ENCODE measurements around the gene KCNIP4.

Gene KCNIP4

DNA sequence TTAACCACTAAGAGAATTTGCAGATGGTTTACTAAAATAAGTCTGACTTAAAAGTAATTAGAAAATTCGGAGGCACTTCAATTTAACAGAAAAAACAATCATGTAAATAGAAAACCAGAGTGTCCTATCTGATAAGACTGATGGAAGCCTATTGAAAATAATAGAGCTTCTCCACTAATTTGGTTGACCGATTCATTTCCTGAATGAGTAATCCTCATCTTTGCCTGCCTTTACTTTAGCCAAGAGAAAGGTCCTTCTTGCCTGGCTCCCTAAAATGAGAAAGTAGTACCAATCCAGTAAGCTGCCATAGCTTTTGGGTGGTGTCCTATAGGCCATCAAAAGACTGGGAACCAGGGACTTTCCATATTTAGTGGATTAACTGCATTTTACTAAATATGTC is 48.4 kb downstream of the KCNIP4 start:
- no peak for FAIRE-seq

GRCh38 chr4:21898101-21898500 is 50.5 kb downstream of the KCNIP4 start:
- no peak for FAIRE-seq

- no peak for FAIRE-seq
Measured at GRCh38 chr4:21896767-21897166, 51.8 kb downstream of the KCNIP4 start.

DNA sequence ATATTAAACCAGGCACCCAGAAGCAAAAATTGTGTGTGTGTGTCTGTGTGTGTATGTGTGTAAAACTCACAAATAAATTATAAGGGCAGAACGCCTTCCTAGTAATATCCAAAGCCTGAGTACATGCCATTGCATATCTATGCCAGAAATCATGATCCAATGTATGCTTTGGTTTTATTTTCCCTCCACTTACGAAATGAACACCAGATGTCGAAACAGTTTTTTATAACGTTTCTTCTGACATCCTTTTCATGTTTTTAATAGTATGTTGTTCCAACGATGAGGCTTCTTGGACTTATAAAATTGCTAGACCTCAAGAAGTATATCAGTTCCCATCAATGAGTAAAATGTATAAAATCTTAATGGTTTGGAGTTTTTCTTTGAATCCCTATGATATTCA is 55.4 kb downstream of the KCNIP4 start:
- FAIRE-seq, result no peak

GRCh38 chr4:21890231-21890630 is 58.3 kb downstream of the KCNIP4 start:
- no peak for FAIRE-seq

DNA sequence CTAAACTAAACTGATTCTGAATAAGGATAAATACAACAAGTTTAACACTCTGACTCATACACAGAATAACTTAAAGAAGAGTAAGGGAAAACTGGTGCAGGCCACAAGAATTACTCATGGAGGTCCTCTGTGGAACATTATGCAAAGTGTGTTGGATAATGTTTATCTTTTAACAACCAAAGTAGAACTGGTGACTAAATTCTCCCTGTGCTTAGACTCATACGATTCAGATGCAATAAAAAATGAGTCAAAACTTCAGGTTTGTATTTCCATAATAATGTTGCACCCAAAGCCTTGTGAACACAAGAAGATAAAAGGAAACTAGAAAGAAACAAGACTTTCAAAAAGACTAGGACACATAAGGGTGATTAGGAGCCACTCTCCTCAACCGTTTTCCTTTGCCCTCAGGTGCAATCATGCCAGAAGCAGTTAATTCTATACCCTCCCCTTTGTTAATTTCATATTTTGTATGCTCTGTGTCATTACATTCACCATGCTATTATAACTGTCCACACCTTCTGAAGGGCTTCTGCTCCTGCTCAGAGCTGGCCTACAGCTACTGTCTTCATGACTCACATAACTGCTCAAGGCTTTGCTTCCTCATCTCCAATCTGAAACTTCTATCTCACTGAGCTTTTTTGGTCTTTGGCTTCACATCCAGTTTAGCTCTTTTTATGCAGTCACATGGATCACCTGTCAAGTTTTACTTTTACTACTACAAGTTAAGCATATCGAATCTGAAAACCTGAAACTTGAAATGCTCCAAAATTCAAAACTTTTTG is 60.2 kb downstream of the KCNIP4 start:
- no peak for FAIRE-seq

DNA sequence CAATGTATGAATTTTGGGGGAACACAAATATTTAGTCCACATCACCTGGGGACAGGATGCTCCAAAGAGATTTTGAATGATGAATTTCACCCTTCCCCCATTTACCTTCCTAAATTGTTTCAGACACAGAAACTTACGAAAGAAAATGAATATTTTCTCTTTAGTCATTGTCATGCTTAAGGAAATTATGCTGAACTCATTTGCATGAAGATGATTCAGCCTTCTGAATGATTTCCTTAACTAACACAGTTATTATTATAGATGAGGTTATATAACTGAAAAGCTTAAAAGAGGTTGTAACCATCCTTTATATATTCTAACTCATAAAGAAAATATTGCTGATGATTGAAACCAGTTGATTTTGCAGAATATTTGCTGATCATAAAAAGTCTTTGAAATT is 61.1 kb downstream of the KCNIP4 start:
- no peak for FAIRE-seq

- FAIRE-seq, result no peak
Measured at GRCh38 chr4:21885770-21886169, 62.8 kb downstream of the KCNIP4 start.

DNA sequence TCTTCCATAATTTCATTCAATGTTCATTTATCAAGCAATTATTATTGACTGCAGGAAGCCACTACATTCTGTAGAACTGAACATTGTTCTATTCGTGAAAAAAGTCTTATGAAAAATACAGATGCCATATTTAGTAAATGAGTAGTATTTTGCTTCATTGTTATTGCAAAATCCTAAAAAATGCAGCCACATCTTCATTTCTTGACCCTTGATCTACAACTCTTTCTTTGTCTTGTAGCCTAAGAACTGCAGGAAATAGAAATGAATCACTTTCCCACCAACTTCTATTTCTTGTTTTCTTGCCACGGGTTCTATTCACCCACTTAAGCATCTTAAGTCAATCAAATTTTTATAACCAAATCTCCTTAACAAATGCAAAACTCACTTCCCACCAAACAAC is 63.3 kb downstream of the KCNIP4 start:
- FAIRE-seq, result no peak

DNA sequence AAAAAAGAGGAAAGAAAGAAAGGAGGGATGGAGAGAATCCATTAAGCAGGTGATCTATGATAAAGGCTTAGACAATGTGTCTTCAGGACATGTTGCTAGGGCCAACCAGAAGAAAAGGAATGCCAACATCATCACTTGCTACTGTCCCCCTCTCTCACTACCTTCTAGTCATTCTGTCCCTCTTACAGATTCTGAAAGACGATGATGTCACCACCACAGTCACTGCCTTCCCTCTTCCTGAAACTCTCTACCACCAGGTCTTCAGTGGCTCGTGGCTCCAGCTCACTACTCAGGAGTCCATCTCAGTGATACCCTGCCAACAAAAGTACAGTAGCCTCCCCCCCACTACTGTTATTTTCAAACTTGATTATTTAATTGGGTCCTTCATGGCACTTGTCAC is 64.0 kb downstream of the KCNIP4 start:
- no peak for FAIRE-seq

GRCh38 chr4:21882051-21882839 is 66.3 kb downstream of the KCNIP4 start:
- FAIRE-seq, result no peak

- no peak for FAIRE-seq
Measured at GRCh38 chr4:21879187-21879586, 69.4 kb downstream of the KCNIP4 start.

DNA sequence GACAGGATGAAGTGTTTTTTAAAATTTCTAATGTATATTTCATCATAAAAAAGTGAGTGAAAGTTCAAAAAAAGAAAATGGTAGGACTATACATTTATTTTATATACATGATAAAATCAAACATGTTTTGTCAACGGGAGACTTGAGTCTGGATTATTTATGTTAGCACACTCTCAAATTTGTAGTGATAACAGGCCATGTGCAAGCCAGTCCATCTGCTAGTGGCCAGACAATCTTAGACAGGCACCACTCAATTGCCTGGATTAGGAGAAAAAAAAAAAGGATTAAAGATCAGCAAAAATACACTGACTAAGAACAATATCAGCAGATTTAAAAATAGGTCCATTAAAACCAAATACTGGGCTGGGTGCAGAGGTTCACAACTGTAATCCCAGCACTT is 71.9 kb downstream of the KCNIP4 start:
- no peak for FAIRE-seq

- FAIRE-seq, result no peak
Measured at GRCh38 chr4:21873145-21873544, 75.4 kb downstream of the KCNIP4 start.

GRCh38 chr4:21872101-21872500 is 76.5 kb downstream of the KCNIP4 start:
- FAIRE-seq, result no peak

- FAIRE-seq, result no peak
Measured at GRCh38 chr4:21869978-21870745, 78.4 kb downstream of the KCNIP4 start.

GRCh38 chr4:21864686-21865085 is 83.9 kb downstream of the KCNIP4 start:
- FAIRE-seq, result no peak

DNA sequence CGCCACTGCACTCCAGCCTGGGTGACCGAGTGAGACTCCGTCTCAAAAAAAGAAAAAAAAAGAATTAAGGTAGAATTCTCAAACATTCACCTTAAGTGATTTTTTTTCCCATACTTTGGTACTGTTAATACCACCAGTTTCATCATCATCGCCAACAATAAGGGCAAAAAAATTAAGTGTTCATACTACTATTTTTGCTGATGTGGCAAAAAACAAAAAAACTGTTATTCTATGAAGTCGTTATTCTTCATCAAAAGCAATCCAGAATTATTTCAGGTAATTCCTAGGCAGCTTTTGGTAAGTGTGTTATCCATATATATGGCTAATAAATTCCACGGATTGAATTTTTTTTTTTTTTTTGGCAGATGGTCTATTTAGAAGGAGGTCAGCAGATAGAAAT is 85.7 kb downstream of the KCNIP4 start:
- no peak for FAIRE-seq

GRCh38 chr4:21858971-21859370 is 89.6 kb downstream of the KCNIP4 start:
- FAIRE-seq, result no peak

GRCh38 chr4:21856754-21857153 is 91.8 kb downstream of the KCNIP4 start:
- FAIRE-seq, result no peak

DNA sequence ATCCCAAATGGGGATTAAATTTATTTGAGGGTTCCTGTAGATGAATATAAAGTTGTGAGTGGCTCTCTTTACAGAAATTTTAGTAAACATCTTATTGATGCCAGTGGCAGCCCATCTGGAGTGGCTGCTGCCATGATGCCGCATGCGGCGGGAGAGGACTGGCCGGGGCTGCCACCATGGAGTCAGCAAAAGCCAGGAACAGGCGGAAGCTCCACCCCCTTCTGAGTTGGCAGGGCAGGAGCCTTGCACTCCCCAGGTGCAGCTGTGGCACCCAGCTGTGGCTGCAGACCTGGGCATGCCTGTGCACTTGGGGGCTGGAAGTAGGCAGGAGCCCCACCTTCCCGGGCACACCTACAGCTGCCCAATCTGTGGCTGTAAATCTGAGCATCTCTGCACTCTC is 92.3 kb downstream of the KCNIP4 start:
- FAIRE-seq, result no peak

DNA sequence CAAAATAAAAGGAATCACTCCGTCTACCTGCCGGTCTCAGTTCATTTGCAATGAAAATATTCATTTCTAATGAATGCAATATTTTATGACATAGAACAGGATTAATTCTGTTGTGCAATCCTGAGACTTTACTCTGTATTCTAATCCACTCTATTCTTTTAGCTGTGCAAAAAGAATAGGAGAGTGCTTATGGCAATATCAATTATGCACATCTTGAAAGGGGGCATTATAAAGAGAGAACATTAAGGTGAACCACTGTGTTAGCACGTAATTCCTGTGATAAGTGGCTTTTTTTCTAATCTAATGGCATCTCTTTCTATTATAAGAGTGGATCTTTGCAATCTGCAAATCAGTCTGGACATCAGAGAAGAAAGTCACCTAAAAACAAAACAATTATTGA is 99.5 kb downstream of the KCNIP4 start:
- FAIRE-seq, result no peak

GRCh38 chr4:21848021-21848420 is 100.6 kb downstream of the KCNIP4 start:
- FAIRE-seq, result no peak

DNA sequence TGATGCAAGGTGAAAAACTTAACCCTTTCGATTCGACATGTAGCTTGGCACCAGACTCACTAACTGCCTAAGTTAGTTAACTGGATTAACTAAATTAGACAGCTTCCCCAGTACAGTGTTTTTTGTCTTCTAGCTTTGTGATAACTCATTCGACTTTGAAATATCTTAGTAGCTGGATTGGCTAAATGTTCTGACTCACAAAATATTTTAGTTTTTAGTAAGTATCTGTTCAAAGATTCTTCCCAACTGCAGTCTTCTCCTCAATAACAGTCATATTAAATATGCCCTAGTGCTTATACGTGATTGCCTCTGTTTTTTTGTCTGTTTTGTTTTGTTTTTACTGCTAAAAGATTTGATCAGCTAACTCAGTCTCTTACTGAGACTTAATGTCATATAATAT is 102.9 kb downstream of the KCNIP4 start:
- FAIRE-seq, result no peak
